BLaER1 (cell line): ENCODE measurements around the gene DCDC2.
"Not testable (repeated sequence)": the region's sequence is repeated elsewhere in the genome, so short reads cannot be mapped to it uniquely, and the experiment has no call there.

ENCODE experiments used
- H3K27ac ChIP-seq: shearing (Covaris generic); formaldehyde crosslinking; 2 replicates; pipeline ENCODE4 v1.8.1; 2022
- H3K27me3 ChIP-seq: shearing (Covaris generic); formaldehyde crosslinking; 2 replicates; pipeline ENCODE4 v1.8.1; 2022
- H3K36me3 ChIP-seq: shearing (Covaris generic); formaldehyde crosslinking; 2 replicates; pipeline ENCODE4 v1.8.1; 2022
- H3K4me1 ChIP-seq: shearing (Covaris generic); formaldehyde crosslinking; 2 replicates; pipeline ENCODE4 v1.8.1; 2022
- H3K4me2 ChIP-seq: shearing (Covaris generic); formaldehyde crosslinking; 2 replicates; pipeline ENCODE4 v1.8.1; 2022
- H3K4me3 ChIP-seq: shearing (Covaris generic); formaldehyde crosslinking; 2 replicates; pipeline ENCODE4 v1.8.1; 2022
- H3K9ac ChIP-seq: shearing (Covaris generic); formaldehyde crosslinking; 2 replicates; pipeline ENCODE4 v1.8.1; 2022
- H3K9me3 ChIP-seq: shearing (Covaris generic); formaldehyde crosslinking; 2 replicates; pipeline ENCODE4 v1.8.1; 2022
- H4K20me1 ChIP-seq: shearing (Covaris generic); formaldehyde crosslinking; 2 replicates; pipeline ENCODE4 v1.8.1; 2022
- Cebpa-rat ChIP-seq: shearing (Covaris generic); IDR thresholded peaks from 2 replicates; pipeline ENCODE4 v1.8.1; 2022

Gene DCDC2

GRCh38 chr6:24242924-24243323 is 114.9 kb downstream of the DCDC2 start:
- Histone ChIP-seq H3K4me1 (no peaks in the 10 kb centered on the region), H3K36me3 (no peaks in the 10 kb centered on the region), H3K27me3 (no peaks in the 10 kb centered on the region), H3K4me3 (no peak overlapping the region), H3K9me3 (no peaks in the 10 kb centered on the region), H3K4me2 (no peak overlapping the region), H3K9ac (no peak overlapping the region), H3K27ac (no peak overlapping the region), H4K20me1 (no peaks in the 10 kb centered on the region)
- TF ChIP-seq Cebpa-rat: no peak

- not testable (repeated sequence) for H3K9me3 ChIP-seq, H3K27ac ChIP-seq, H3K4me2 ChIP-seq, H3K4me1 ChIP-seq, H3K4me3 ChIP-seq, H3K27me3 ChIP-seq, H3K9ac ChIP-seq, H3K36me3 ChIP-seq, H4K20me1 ChIP-seq
Measured at GRCh38 chr6:24241779-24242178, 116.1 kb downstream of the DCDC2 start.

GRCh38 chr6:24240943-24241342 is 116.9 kb downstream of the DCDC2 start:
- no peaks in the 10 kb centered on the region for H3K27me3 ChIP-seq
- TF ChIP-seq Cebpa-rat: no peak
- H4K20me1 ChIP-seq: no peaks in the 10 kb centered on the region
- H3K9ac ChIP-seq: no peak overlapping the region
- H3K4me1 ChIP-seq: no peaks in the 10 kb centered on the region
- no peak overlapping the region for H3K4me2 ChIP-seq
- no peak overlapping the region for H3K27ac ChIP-seq
- no peak overlapping the region for H3K4me3 ChIP-seq
- no peaks in the 10 kb centered on the region for H3K36me3 ChIP-seq
- H3K9me3 ChIP-seq: no peaks in the 10 kb centered on the region

- H3K4me2 ChIP-seq: no peak overlapping the region
Measured at GRCh38 chr6:24240380-24240928, 117.4 kb downstream of the DCDC2 start.

GRCh38 chr6:24238700-24239099 is 119.2 kb downstream of the DCDC2 start:
- no peak overlapping the region for H3K9ac ChIP-seq
- no peaks in the 10 kb centered on the region for H3K9me3 ChIP-seq
- no peaks in the 10 kb centered on the region for H3K36me3 ChIP-seq
- no peak overlapping the region for H3K4me3 ChIP-seq
- H3K27ac ChIP-seq: no peak overlapping the region
- no peaks in the 10 kb centered on the region for H3K27me3 ChIP-seq
- H4K20me1 ChIP-seq: no peaks in the 10 kb centered on the region
- no peaks in the 10 kb centered on the region for H3K4me1 ChIP-seq
- H3K4me2 ChIP-seq: no peak overlapping the region
- TF ChIP-seq Cebpa-rat: no peak

More at GRCh38 chr6:24240380-24240928, 117.4 kb downstream of the DCDC2 start:
- no peak overlapping the region for H3K27ac ChIP-seq
- H3K4me1 ChIP-seq: no peaks in the 10 kb centered on the region
- H4K20me1 ChIP-seq: no peaks in the 10 kb centered on the region
- H3K9me3 ChIP-seq: no peaks in the 10 kb centered on the region
- H3K27me3 ChIP-seq: no peaks in the 10 kb centered on the region
- no peaks in the 10 kb centered on the region for H3K36me3 ChIP-seq
- no peak overlapping the region for H3K4me3 ChIP-seq
- TF ChIP-seq Cebpa-rat: no peak
- no peak overlapping the region for H3K9ac ChIP-seq

GRCh38 chr6:24236779-24237178 is 121.1 kb downstream of the DCDC2 start:
- H4K20me1 ChIP-seq, H3K9ac ChIP-seq, H3K4me3 ChIP-seq, H3K4me2 ChIP-seq, H3K9me3 ChIP-seq, H3K27me3 ChIP-seq, H3K27ac ChIP-seq, H3K4me1 ChIP-seq, H3K36me3 ChIP-seq: not testable (repeated sequence)

- H3K4me2 ChIP-seq: no peak overlapping the region
- H3K4me1 ChIP-seq: no peaks in the 10 kb centered on the region
- no peaks in the 10 kb centered on the region for H4K20me1 ChIP-seq
- TF ChIP-seq Cebpa-rat: no peak
- no peak overlapping the region for H3K9ac ChIP-seq
- H3K36me3 ChIP-seq: no peaks in the 10 kb centered on the region
- H3K9me3 ChIP-seq: no peaks in the 10 kb centered on the region
- no peaks in the 10 kb centered on the region for H3K27me3 ChIP-seq
- no peak overlapping the region for H3K4me3 ChIP-seq
- no peak overlapping the region for H3K27ac ChIP-seq
Measured at GRCh38 chr6:24233813-24234442, 123.9 kb downstream of the DCDC2 start.

- Histone ChIP-seq H3K9ac (no peak overlapping the region), H3K27me3 (no peaks in the 10 kb centered on the region), H3K4me3 (no peak overlapping the region), H3K27ac (no peak overlapping the region), H3K36me3 (no peaks in the 10 kb centered on the region), H4K20me1 (no peaks in the 10 kb centered on the region), H3K9me3 (no peaks in the 10 kb centered on the region), H3K4me1 (no peaks in the 10 kb centered on the region), H3K4me2 (no peak overlapping the region)
- TF ChIP-seq Cebpa-rat: no peak
Measured at GRCh38 chr6:24231438-24231977, 126.4 kb downstream of the DCDC2 start.

GRCh38 chr6:24229696-24230405 is 128.0 kb downstream of the DCDC2 start:
- no peaks in the 10 kb centered on the region for H3K4me1 ChIP-seq

GRCh38 chr6:24228681-24229255 is 129.1 kb downstream of the DCDC2 start:
- no peak overlapping the region for H3K9ac ChIP-seq
- H3K4me2 ChIP-seq: no peak overlapping the region

More at GRCh38 chr6:24229696-24230405, 128.0 kb downstream of the DCDC2 start:
- Histone ChIP-seq H3K27me3 (no peaks in the 10 kb centered on the region), H3K4me3 (no peak overlapping the region), H4K20me1 (no peaks in the 10 kb centered on the region), H3K4me2 (no peak overlapping the region), H3K9ac (no peak overlapping the region), H3K9me3 (no peaks in the 10 kb centered on the region), H3K27ac (no peak overlapping the region), H3K36me3 (no peaks in the 10 kb centered on the region)
- TF ChIP-seq Cebpa-rat: no peak

More at GRCh38 chr6:24228681-24229255, 129.1 kb downstream of the DCDC2 start:
- TF ChIP-seq Cebpa-rat: no peak
- no peaks in the 10 kb centered on the region for H4K20me1 ChIP-seq
- no peaks in the 10 kb centered on the region for H3K4me1 ChIP-seq
- no peak overlapping the region for H3K4me3 ChIP-seq
- no peaks in the 10 kb centered on the region for H3K9me3 ChIP-seq
- no peak overlapping the region for H3K27ac ChIP-seq
- no peaks in the 10 kb centered on the region for H3K27me3 ChIP-seq
- no peaks in the 10 kb centered on the region for H3K36me3 ChIP-seq
